NK-92 (cell line): ENCODE data around the gene NCAPD2.
"Not testable (repeated sequence)": the region's sequence is repeated elsewhere in the genome, so short reads cannot be mapped to it uniquely, and the experiment has no call there.

ENCODE experiments used
- DNase-seq: peaks from one replicate; lab custom pipeline; 2025; ENCODE audit not compliant: unreplicated experiment; lab: John Stamatoyannopoulos, UW

The NCAPD2 gene

GRCh38 chr12:6494258-6494743 lies 399 bp downstream of the NCAPD2 start:
- peak; percentile 46 for DNase-seq

GRCh38 chr12:6494968-6495367 lies 1.1 kb downstream of the NCAPD2 start:
- DNase-seq = no peak

- DNase-seq = not testable (repeated sequence)
These were observed 3.4 kb downstream of the NCAPD2 start for GRCh38 chr12:6497291-6497690.

DNA sequence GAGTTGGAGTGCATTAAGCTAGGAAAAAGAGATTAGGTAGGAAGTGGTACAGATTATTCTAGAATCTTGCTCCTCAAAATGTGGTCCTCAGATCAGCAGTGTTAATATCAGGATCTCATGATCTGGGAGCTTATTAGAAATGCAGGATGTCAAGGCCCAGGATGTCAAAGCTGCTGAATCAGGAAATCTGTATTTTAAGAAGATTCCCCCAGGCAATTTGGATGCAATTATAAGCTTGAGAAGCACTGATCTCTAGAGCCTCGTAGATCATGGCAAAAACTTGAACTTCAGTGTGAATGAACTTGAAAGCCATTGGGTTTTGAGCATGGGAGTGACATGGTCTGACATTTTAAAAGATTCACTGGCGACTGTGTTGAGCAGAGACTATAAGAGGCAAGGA lies 6.6 kb downstream of the NCAPD2 start:
- no peak for DNase-seq

- no peak for DNase-seq
These were observed 13.4 kb downstream of the NCAPD2 start for GRCh38 chr12:6507102-6507998.

DNA sequence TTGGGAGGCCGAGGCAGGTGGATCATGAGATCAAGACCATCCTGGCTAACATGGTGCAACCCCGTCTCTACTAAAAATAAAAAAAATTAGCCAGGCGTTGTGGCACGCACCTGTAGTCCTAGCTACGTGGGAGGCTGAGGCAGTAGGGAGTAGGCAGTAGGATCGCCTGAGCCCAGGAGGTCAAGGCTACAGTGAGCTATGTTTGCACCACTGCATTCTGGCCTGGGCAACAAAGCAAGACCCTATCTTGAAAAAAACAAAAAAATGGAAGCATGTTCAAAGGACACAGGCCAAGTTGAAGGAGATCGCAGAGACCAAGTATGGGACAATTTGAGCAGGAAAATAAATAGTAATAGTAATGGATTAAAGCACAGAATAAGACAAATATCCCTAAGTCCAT lies 14.2 kb downstream of the NCAPD2 start:
- no peak for DNase-seq

GRCh38 chr12:6520186-6520585 lies 26.3 kb downstream of the NCAPD2 start:
- no peak for DNase-seq

- DNase-seq = no peak
These were observed 28.3 kb downstream of the NCAPD2 start for GRCh38 chr12:6522193-6522592.

DNA sequence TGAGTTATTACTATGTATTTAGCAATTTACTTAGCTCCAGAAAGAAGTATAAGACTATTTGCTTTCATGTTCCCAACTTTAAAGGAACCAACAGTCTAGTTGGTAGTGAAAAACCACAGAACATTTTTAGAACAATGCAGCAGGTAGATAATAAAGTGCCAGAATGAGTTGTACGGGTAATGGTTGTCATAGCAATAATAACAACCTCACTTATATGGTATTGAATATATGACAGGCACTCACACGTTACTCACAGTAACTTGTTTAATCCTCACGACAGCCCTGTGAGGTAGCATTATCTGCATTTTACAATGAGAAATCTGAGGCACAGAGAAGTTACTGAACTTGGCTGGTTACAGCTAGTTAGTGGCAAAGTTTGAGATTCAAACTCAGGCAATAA lies 29.8 kb downstream of the NCAPD2 start:
- no peak for DNase-seq

GRCh38 chr12:6524648-6525047 lies 30.7 kb downstream of the NCAPD2 start:
- DNase-seq = no peak

DNA sequence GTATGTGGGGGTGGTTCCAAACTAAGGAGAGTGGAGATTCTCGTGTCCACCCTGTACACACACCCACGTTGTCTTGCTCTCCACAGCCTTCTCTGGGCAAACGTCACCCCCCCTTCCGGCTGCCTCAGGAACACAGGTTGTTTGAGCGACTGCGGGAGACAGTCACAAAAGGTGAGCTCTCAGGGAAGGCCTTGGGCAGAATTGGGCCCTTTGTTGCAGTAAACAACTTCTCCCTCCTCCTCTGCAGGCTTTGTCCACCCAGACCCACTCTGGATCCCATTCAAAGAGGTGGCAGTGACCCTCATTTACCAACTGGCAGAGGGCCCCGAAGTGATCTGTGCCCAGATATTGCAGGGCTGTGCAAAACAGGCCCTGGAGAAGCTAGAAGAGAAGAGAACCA lies 32.3 kb downstream of the NCAPD2 start:
- DNase-seq = no peak

GRCh38 chr12:6526766-6527525 lies 33.0 kb downstream of the NCAPD2 start:
- DNase-seq = no peak

GRCh38 chr12:6527711-6528110 lies 33.8 kb downstream of the NCAPD2 start:
- no peak for DNase-seq

GRCh38 chr12:6528539-6529235 lies 34.8 kb downstream of the NCAPD2 start:
- no peak for DNase-seq

- DNase-seq = no peak
These were observed 35.4 kb downstream of the NCAPD2 start for GRCh38 chr12:6529291-6529737.

DNA sequence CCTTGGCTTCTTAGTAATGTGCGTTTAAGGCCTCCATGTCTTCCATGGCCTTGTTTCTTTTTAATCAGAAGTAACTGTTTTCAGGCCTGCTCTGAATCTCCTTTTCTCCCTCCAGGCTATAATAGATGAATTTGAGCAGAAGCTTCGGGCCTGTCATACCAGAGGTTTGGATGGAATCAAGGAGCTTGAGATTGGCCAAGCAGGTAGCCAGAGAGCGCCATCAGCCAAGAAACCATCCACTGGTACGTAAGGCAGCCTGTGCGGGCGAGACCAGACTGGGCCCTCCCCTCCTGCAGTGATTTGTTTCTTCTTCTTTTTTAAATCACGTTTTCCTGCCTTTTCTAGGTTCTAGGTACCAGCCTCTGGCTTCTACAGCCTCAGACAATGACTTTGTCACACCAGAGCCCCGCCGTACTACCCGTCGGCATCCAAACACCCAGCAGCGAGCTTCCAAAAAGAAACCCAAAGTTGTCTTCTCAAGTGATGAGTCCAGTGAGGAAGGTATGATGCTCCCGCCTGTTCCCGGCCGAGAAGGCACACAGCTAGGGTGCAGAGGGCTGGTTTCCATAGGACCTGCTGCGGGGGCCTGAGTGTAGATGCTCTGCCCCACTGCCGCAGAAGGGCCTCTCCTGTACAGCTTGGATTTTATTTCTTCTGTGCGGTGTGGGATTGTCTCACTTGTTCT lies 36.8 kb downstream of the NCAPD2 start:
- DNase-seq = no peak

DNA sequence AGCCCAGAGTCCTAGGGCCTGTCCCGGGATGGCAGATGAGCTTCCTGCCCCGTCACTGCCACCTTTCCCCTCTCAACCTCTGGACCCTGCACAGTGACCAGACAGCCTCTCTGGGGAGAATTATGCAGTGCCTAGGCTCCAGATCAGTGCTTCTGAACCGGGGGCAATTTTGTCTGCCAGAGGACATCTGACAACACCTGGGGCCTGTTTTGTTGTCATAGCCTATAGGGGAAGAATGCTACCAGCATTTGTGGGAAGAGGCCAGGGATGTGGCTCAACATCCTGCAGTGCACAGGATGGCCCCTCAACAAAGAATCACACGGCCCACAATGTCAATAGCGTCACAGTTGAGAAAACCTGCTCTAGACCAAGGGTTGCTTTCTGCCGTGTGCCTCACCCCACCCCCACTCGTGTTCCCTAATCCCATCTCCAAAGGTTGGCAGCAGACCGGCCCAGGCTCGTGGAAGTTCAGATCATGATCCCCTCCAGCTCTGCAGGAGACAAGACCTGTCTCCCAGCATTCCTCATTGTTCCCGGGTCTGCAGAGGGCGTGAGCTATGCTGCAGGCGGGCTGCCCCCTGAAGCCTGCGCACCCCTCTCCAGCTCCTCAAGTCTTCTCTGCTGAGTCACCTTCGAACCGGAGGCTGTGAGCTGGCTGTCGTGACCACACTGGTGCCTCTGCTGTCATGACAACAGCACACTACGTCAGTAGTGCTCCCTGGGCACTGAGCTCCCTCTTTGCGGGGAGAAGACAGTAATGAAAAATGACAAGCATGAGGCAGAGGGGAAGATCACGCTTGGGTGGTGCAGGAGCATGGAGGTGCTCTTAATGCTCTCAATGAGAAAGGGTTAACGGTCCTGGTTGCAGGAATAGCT lies 38.4 kb downstream of the NCAPD2 start:
- no peak for DNase-seq

DNA sequence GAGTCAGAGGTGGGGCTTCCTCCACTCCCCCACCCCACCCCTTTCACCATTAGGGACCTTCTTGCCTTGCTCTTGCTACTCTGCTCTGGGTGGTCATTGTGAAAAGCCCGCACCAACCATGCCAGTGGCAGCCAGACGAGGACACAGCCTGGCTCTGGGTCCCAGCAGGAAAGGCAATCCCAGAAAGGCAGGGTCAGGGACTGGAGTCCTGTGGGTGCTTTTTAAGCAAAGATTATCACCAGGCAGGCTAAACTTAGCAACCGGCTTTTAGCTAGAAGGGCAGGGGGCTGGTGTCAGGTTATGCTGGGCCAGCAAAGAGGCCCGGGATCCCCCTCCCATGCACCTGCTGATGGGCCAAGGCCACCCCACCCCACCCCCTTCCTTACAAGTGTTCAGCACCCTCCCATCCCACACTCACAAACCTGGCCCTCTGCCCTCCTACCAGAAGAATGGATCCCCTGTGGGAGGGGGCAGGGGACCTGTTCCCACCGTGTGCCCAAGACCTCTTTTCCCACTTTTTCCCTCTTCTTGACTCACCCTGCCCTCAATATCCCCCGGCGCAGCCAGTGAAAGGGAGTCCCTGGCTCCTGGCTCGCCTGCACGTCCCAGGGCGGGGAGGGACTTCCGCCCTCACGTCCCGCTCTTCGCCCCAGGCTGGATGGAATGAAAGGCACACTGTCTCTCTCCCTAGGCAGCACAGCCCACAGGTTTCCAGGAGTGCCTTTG lies 39.2 kb downstream of the NCAPD2 start:
- DNase-seq = no peak

GRCh38 chr12:6533653-6533922 lies 39.7 kb downstream of the NCAPD2 start:
- DNase-seq = no peak
